Progenitor cell of endocrine pancreas (in vitro differentiated cells): Measurements from ENCODE around the gene C1orf226. TPM values are rescaled to one million over a fixed set of nuclear protein-coding genes. Genes with fewer than 3 reads are reported as not detected.

Experiments used
- DNase-seq: peaks from one replicate; pipeline ENCODE4 v3.0.0; 2021; ENCODE audit warnings: low spot score; ENCODE audit not compliant: unreplicated experiment
- H3K27ac Mint-ChIP-seq: 2 replicates; pipeline ENCODE4 v1.8.0; 2021; ENCODE audit warnings: mild to moderate bottlenecking, moderate library complexity, mixed read lengths
- H3K27me3 Mint-ChIP-seq: 2 replicates; pipeline ENCODE4 v1.8.0; 2021; ENCODE audit warnings: mixed read lengths
- H3K36me3 Mint-ChIP-seq: 2 replicates; pipeline ENCODE4 v1.8.0; 2022; ENCODE audit warnings: mixed read lengths; ENCODE audit not compliant: insufficient read depth
- H3K4me1 Mint-ChIP-seq: 2 replicates; pipeline ENCODE4 v1.8.0; 2021; ENCODE audit warnings: low read depth, mixed read lengths
- H3K4me3 Mint-ChIP-seq: 2 replicates; pipeline ENCODE4 v1.8.0; 2021; ENCODE audit warnings: low read depth, mild to moderate bottlenecking, moderate library complexity, mixed read lengths
- H3K9me3 Mint-ChIP-seq: 2 replicates; pipeline ENCODE4 v1.8.0; 2021; ENCODE audit warnings: low read depth, mixed read lengths
- CTCF ChIP-seq: fragments of 200-600 bp; sonication (generic); IDR thresholded peaks from one replicate; pipeline ENCODE4 v1.5.0; 2021; ENCODE audit warnings: antibody characterized with exemption, mild to moderate bottlenecking; ENCODE audit not compliant: unreplicated experiment
- total RNA-seq: library from RNA; stranded (reverse); gene quantifications from 2 replicates; pipeline ENCODE4 v1.2.1, GENCODE V29; 2021

Gene C1orf226
- total RNA-seq, 1 donor from 2014 or later = 6.5 TPM

GRCh38 chr1:162373072-162373427 is 8.5 kb upstream of the C1orf226 start:
- DNase-seq = no peak
- no peak overlapping the region for H3K27ac Mint-ChIP-seq
- no peaks in the 10 kb centered on the region for H3K9me3 Mint-ChIP-seq
- H3K27me3 Mint-ChIP-seq = no peaks in the 10 kb centered on the region
- H3K4me1 Mint-ChIP-seq = peaks cover 6% of the 10 kb centered on the region
- no peak overlapping the region for H3K4me3 Mint-ChIP-seq
- H3K36me3 Mint-ChIP-seq = no peaks in the 10 kb centered on the region
- no peak for TF ChIP-seq CTCF

GRCh38 chr1:162373541-162374260 is 7.8 kb upstream of the C1orf226 start:
- TF ChIP-seq CTCF = no peak
- no peaks in the 10 kb centered on the region for H3K36me3 Mint-ChIP-seq
- H3K27ac Mint-ChIP-seq = no peak overlapping the region
- H3K9me3 Mint-ChIP-seq = no peaks in the 10 kb centered on the region
- DNase-seq = no peak
- H3K4me1 Mint-ChIP-seq = peaks cover 6% of the 10 kb centered on the region
- no peak overlapping the region for H3K4me3 Mint-ChIP-seq
- H3K27me3 Mint-ChIP-seq = no peaks in the 10 kb centered on the region

- Mint-ChIP-seq H3K9me3 (no peaks in the 10 kb centered on the region), H3K27me3 (no peaks in the 10 kb centered on the region), H3K36me3 (no peaks in the 10 kb centered on the region), H3K4me3 (no peak overlapping the region), H3K4me1 (peaks cover 6% of the 10 kb centered on the region), H3K27ac (no peak overlapping the region)
- no peak for TF ChIP-seq CTCF
- no peak for DNase-seq
Observed at GRCh38 chr1:162374406-162374805, 7.1 kb upstream of the C1orf226 start.

- Mint-ChIP-seq H3K27me3 (no peaks in the 10 kb centered on the region), H3K36me3 (no peaks in the 10 kb centered on the region), H3K4me3 (no peak overlapping the region), H3K4me1 (peaks cover 6% of the 10 kb centered on the region), H3K9me3 (no peaks in the 10 kb centered on the region), H3K27ac (no peak overlapping the region)
- TF ChIP-seq CTCF = no peak
- no peak for DNase-seq
Observed at GRCh38 chr1:162375463-162375862, 6.1 kb upstream of the C1orf226 start.

GRCh38 chr1:162376691-162377090 is 4.8 kb upstream of the C1orf226 start, which contains the start of gene SPATA46:
Gene SPATA46 (minus strand): TSS chr1:162376854. CDS start chr1:162376790, 64 bp downstream.
- DNase-seq = no peak
- TF ChIP-seq CTCF = no peak
- Mint-ChIP-seq H3K36me3 (no peaks in the 10 kb centered on the region), H3K4me1 (peaks cover 8% of the 10 kb centered on the region), H3K9me3 (no peaks in the 10 kb centered on the region), H3K4me3 (no peak within 1 kb of the TSS), H3K27ac (no peak within 1 kb of the TSS), H3K27me3 (no peaks in the 10 kb centered on the region)
